Stimulated activated CD4-positive, alpha-beta T cell treated with anti-CD3 and anti-CD28 coated beads, Interleukin-2, amount 100 ng/mL, for 24 hours (primary cell): ENCODE data around the gene SLC20A1.

ENCODE experiments used
- DNase-seq, 2 donors: peaks; one replicate each; pipeline ENCODE4 v3.0.0-alpha.2; 2020

The SLC20A1 gene

DNA sequence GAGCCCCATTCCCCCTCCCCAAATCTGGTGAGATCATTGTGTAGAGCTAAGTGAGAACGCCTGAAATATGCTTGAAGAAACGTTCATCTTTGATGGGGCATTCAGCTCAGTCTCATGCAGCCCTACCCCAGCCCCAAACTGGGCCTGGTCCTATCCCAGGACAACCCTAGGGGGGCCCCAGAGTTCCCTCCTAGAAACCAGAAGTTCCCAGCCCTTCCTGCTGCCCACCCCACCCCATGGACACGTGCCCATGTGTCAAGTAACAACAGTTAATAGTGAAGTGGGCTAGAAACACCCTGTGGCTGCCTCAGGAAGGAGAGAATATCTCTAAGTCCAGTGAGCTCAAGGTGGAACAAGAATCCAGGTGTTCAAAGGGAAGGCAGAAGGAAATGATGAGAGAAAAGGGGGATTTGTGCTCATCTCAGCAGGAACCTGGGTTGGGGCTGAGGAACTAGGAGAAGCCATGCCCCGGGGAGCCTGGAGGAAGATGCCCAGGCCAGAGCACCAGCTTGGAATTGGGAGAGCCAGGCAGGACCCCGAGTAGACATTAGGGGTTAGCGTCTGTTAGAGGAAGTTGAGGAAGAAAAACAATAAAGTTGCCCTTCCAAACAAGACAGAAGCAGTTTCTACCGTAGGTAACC, 20.1 kb upstream of the SLC20A1 start:
- DNase-seq = no peak

DNA sequence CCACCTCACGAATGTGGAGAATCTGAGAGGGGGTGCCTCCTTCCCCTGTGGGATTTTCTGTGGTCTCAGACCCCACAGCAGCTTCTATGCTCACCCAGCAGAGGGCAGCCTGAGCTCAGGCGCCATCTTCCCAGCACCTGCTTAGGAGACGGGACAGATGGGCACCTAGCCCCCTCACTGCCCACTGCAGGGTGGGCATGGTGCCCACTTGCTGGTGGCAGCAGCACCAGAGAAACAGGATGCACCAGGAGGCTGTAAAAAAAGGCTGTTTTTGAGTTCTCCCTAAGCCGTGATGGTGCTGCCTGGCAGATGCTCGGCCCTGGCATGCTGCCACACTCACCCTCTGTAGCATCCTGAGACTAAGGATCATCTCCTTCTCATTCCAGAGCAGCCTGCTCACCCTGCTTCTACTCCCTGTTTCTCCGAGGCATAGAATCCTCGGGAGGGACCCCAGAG, 19.1 kb upstream of the SLC20A1 start:
- peak; percentile 61 to 67 for DNase-seq

DNA sequence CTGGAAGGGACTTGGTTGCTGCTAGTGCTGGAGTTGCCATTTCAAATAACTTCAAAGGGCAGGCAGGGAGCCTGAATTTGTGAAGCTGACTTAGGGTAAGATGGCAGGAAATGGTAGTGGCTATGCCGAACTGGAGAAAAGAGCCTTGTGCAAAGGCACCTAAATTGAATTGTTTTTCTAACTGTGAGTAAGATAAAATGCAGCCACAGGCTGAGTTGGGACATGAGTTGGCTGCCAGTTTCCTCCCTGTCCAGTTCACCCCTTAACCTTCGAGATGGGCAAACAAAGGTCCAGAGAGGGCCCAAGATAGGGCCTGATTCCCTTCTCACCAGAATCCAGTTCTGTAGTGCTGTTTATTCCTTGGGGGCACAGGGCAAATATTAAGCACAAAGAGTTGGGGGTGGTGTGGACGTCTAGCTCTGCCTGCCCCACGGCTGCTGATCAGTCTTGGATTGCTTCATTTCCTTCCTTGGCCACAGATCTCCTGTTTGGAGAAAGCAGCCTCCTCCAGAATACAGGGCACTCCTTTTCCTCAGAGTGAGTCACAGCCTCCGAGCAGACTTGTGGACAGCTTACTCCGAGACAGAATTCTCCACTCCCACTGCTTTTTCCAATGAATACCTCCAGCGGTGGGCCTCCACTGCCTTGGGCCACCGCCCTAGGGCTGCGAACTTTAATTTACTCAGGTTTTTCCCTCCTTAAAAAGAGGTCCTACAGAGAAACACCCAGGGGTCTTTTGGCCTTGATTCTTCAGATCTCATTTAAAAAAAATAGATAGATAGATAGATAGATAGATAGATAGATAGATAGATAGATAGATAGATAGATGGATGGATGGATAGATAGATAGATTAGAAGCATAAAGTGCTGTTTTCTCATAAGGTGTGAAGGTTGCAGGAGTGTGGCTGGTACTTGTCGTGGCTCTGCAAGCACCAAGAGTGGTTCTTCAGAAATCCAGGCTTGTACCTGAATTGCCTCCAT, 18.4 kb upstream of the SLC20A1 start:
- no peak for DNase-seq

DNA sequence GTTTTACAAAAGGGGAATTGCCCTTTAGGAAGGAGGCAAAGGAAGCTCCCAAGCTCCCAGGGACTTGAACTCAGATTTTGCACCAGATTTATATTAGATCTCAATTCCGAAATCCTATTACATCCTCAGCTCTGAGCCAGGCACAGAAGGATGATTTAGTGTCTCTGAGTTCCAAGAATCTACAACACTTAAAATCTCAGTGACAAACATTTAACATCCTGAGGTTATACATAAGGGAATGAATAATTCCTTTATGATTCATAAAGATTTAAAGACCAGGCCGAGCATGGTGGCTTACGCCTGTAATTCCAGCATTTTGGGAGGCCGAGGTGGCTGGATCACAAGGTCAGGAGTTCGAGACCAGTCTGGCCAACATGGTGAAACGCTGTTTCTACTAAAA, 16.5 kb upstream of the SLC20A1 start:
- no peak for DNase-seq

DNA sequence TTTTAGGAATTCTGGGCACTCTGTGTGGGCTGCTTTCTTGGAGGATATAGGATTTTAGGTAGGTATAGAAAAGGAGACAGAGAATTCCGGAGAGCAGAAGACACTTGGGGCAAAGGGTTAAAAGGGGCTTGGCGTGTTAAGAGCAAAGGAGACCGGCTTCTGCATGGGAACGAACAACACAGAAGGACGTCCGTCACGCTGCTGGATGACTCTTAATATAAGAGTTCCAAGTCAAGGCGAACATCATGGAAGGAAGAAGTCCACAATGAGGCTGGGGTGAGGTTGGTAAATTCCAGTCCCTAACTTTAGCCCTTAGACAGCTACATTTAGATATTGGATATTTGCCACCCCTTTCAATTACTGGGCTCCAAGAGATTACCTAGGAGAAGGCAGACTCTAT, 15.9 kb upstream of the SLC20A1 start:
- no peak for DNase-seq

DNA sequence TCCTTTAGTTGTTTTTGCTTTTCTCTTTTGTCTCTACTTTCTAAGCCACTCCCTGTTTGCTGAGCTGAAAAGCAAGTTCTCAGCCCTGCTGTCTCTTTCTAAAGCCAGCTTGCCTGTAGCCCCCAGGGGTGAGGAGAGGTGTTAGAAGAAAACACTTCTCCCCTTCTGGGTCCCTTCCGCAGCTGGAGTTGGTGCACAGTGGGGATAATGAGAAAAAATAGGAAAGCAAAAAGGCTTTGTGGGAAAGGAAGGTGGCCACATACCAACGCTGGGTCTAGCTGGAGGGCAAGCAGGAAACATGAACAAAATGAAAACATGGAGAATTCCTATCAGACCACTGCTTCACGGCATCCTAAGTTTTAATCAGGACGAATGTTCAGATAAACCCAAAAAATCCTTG, 15.5 kb upstream of the SLC20A1 start:
- DNase-seq = no peak

DNA sequence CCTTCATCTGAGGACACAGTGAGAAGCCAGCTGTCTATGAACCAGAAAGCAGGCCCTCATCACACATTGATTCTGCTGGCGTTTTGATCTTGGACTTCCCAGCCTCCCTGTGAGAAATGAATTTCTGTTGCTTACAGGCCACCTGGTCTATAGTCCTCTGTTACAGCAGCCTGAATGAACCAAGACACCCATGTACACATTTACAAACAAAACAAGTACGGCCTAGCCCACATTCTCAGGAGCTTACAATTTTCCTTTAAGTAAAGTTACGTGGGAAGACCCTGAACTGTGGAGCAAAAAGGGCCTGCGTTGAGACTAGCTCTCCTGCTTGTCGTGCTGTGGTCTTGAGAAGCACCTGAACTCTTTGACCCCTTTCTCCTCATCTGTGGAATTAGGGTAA, 12.0 kb upstream of the SLC20A1 start:
- no peak for DNase-seq

DNA sequence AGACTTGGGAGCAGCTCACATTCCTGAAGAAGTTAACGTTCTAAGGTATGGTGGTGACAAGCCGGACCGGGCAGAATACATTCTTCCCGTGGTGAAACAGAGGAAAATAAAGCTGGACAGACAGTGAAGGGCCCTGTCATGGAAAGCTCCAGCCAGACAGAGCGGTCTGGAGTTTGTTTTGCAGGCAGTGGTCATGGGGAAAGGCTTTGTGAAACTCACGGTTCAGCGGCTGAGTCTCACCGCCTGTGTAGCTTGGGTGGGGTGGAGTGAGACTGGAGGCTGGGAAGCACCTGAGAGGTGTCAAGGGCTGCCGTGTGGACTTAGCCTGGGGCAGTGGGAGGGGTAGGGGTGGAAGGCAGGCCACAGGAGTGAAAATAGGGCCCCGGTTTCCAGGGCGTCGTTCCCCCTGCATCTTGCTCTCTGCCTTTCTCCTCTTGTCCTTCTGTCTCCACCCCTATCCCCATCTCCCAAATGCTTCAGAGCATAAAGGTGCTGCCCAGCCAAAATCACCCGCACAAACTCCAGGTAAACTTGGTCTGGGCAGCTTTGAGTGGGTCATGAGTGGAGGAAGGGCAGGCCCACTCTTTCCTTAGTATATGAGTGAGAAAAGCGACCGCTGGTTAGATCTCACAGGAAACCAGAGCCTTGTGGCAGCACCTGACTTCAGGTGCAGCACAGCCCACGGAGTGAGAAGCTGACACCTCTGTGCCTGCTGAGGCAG, 11.4 kb upstream of the SLC20A1 start:
- no peak for DNase-seq

DNA sequence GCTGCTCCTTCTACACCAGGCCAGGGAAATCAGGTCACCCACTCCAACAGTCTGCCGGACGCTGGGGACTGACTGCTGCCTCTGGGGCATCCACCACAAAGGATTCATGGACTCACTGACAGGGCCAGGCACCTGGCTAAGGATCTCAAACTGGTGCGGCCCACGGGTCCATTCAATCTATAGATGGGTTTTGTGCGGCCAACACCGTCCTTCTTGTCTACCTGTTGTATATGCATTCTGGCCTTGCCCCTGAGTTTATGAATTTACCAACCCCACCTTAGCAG, 10.9 kb upstream of the SLC20A1 start:
- no peak for DNase-seq

DNA sequence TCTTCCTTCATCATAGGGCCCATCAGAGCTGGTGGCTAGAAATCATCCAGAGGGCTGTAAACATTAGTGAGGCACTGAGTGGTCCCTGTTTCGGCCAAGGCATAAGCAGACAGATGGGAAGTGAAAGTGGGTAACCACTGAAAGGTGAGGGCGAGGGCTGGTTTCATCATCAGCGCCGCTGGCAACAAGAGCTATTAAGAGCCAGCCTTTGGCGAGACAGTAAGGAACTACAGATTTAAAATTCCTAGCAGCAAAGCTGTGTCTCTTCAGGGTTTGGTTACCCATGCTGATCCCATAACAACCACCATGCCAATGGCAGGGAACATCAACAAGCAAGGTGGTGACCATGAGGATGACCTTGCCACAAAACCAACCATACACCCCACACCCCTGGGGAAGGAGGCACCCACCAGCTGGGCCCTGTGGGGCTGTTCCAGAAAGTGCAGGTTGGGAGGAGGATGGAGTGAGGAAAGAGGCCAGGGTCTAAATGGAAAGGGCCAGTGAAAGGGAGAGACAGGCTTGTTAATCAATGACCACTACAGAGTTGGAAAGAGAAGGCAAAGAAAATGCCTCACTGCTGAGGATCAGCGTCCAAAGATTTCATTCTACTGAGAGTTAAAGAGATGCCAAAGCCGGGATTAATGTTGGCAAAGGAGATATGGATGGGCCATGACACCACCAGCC, 9.0 kb upstream of the SLC20A1 start:
- peak in 1 of 2 donors; percentile 29 for DNase-seq

DNA sequence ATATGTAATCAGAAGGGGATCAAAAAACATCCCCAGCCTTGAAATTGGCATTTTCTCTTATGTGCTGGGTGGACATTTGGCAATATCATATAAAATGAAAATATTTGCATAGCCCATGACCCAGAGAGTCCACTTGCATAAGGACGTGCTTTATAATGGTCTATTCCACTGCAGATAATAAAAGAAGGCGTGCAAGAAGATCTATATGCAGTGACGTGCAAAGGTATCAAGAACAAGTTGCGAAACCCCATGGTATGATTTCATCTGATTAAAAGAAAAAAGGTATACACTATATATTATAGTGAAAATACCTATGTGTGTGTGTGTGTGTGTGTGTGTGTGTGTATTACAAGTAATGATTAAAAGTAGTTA, 8.5 kb upstream of the SLC20A1 start:
- DNase-seq = no peak

DNA sequence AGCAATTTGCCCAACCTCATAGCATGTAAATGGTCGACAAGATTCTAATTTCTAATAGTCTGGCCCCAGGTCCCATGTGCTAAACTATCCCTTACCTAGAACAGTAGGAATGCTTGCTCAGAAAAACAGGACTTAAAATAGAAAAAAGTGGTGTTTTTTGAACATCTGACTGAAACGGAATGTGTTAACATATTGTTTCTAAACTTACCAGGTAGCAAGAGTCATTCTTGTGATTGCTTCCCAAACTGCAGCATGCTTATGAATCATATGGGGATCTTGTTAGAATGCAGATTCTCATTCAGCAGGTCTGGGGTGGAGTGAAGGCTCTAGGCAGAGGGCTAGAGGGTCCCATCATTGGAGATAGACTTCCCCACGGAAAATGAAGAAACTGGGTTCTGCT, 5.8 kb upstream of the SLC20A1 start:
- DNase-seq = no peak

DNA sequence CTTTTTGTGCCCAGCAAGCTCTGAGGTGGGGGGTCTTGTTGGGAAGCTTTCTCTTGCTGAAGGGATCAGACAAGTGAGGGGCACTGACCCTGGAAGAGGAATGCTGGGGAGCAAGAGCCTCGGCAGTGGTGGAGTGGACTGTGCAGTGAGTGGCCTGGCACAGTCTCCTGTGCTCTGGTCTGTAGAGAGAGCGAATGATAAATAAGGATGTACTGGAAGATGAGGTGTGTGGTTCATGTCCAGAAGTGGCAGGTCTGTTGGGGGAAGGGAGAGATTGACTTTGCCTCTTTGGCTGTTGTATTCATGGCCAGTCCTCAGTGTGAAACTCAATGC, 5.3 kb upstream of the SLC20A1 start:
- no peak for DNase-seq

DNA sequence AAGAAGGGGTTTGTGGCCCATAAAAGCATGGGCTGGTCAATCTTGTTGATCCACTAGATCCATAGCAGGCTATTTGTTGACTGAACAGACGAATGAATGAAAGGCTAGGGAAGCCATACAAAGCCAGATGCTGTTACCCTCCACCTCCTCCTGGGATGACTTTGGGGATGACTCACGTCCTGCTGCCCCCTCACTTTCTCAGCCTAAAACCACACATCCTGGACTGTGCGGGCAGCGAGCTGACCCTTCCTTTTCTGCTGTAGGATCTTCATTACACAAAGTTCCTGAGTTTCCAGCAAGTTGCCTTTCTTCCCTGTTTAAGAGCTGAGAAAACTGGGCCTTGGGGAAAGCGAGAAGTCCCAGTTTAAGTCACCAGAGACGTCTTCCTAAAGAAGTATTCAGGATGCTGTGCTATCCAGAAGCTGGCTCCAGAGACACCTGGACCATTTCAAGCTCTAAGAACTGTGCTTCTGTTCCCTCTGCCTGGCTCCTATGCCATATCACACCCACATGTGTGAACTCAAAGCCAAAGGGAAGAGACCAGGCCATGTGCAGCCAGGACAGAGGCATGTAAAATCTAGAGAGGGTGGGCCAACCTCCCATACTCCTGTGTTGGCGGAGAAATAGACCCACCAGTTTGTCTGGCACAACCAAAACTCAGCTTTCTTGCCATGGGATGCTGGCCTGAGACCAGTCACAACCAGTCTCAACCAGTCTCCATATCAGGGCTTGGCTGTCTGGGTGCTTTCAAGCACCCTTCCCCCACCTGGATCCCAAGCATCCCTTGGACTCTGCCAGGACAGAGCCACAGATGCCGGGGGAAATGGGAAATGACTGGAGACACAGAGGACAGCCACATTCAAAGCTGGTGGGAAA, 4.7 kb upstream of the SLC20A1 start:
- DNase-seq = peak in 1 of 2 donors; percentile 12

DNA sequence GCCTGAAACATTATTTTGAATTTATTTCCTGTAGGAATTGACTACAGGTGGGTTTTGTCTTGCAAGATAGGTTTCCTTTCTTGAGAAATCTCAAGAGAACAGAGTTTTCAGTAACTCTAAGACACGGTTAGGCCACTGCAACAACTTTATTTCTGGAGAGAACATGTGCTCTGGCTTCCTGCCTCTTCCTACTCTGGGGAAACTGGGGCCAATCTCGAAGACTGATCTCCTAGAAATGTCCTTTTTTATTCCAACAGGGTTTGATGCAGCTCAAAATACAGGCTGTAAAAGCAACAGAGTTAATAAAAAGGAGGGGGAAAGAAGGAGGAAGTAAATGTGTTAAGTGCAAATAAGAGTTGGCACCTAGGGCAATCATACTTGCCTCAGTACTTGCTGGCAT, 4.0 kb upstream of the SLC20A1 start:
- no peak for DNase-seq

DNA sequence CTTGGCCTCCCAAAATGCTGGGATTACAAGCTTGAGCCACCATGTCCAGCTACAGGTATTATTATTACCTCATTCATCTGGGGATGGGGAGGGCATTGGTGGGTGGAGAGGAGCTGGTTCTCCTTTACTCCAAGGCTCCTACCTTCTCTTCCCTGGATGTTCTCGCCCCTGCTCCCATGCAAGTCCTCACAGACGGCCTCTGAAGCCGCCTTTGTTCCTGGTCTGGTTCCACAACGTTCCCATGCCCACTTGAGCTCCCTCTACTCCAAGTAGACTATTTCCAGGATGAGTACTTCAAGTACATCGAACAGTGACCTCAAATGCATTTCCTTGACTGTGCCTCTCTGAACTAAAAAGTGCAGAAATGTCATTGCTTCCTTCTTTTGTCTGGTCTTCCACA, 3.2 kb upstream of the SLC20A1 start:
- no peak for DNase-seq

DNA sequence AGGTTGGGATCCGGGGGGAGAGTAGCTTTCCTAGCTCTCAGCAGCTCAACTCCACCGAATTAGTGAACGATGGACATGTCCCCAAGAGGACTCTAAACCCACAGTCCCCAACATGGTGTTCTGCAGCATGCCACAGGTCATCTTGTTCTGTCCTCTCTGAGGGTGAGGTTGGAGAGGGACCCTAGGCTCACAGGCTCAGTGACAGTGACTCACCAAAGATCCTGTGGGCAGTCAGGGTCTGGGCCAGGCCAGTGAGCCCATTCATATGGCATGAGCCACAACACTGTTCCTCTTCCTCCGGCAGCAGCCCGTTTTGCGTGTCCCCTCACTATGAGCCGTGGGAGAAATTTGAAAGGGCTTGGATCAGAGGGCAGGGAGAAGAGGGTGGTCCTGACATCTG, 2.8 kb upstream of the SLC20A1 start:
- DNase-seq = no peak

DNA sequence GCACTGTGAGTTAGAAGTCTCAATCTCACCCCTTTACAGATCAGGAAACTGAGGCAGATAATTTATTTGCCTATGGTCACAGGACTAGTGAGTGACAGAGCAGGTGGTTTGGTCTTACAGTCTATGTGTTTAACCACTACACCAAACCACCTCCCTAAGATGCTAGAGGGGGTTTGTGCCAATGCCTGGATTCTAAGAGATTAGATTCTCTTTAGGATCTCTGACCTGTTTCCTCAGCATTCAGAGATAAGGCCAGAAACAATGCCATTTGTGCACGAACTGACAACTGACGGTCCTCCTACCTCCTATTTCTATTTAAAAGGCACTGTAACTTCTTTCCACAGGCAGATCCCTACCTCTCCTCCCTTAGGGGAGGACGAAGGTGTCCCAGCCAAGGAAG, 2.3 kb upstream of the SLC20A1 start:
- no peak for DNase-seq

DNA sequence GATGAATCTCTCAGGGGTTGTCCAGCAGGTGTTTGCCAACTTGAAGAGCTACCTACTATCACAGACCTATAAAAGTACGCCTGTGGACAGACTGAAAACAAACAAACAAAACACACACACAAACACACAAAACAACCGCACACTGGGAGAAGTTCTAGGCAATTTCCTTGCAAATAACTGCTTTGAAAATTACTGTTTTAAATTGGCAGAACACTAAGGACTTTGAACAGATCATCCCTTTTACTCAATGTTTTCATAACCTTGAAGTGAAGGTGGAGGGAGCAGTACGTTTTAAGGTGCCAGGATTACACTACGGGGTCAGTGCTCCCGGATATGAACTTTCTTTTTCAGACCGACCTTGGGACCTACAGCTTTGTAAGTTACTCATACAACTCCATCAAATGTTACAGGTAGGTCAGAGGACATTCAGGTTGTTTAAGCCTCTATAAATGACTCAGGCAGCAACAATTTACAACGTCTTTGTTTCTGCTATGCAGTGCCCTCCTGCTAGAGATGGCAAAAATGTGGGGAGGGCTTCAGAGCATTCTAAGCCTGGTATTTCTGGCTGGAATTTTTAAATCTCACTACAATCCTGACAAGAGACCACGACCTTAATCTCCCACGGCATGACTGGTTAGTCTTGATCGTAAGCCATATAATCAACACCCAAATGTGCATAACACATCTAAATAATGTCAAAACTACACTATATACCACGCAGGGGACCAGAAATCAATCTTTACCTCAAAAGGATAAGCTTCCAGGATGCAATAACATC, 1.4 kb upstream of the SLC20A1 start:
- DNase-seq = no peak

DNA sequence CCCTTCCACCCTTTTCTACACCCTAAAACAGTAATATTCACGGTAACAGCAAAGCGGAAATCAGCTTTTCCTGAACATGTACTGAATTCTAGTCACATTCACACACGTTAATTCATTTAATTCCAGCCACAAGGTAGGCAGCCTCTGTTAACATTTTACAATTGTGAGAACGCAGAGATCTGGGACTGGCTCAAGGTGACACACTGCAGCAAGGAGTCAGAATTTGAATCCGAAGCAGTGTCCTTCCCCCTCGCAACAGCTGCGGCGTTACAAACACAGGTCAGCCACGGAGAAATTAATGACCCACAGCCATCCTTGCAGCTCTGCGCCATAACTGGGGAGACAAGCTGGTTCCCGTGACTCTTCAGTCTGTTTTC, 818 bp upstream of the SLC20A1 start:
- DNase-seq = peak in 1 of 2 donors; percentile 33

DNA sequence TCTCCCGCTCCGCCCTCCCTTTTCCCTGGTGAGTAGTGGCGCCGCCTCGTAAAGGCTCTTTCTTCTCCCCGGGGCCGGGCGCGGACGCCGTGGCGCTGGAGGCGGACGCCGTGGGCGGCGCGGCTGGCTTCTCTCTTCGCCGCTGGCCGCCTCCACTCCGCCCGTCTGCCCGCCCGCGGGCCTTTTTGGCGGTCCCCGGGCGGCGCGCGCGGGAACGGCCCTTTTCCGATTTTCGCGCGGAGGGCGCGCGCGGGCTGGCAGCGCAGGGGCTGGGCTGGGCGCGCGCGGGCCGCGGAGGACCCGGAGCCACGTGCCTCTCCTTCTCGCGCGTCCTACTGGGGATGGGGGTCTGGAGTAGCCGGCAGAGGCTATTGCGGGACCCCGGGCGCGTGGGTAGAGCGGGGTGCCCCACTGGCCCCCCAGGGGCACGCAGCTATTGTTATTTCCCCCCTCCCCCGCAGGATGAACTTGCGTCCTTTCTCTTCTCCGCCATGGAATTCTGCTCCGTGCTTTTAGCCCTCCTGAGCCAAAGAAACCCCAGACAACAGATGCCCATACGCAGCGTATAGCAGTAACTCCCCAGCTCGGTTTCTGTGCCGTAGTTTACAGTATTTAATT, 472 bp downstream of the SLC20A1 start:
- peak; percentile 56 to 71 for DNase-seq
